ENCODE results near the gene PC.

Gene PC

GRCh38 chr11:66846671-66847091 lies 111.5 kb downstream of the PC start:
- TF ChIP-seq EP300 (IDR thresholded peaks at IDR 0.05; ENCODE audit: borderline replicate concordance) (no peak), CEBPB (IDR thresholded peaks at IDR 0.05) (no peak), USF1 (IDR thresholded peaks at IDR 0.05) (no peak), RAD21 (IDR thresholded peaks at IDR 0.05; ENCODE audit: low read depth) (no peak), TEAD4 (IDR thresholded peaks at IDR 0.05) (no peak), EGR1 (IDR thresholded peaks at IDR 0.05) (no peak), CREB1 (IDR thresholded peaks at IDR 0.05; ENCODE audit: low read depth) (no peak), TAF1 (IDR thresholded peaks at IDR 0.05; ENCODE audit: low read depth) (no peak), TCF12 (IDR thresholded peaks at IDR 0.05; ENCODE audit: low read depth) (no peak)
- TF ChIP-seq, protein P1, sequence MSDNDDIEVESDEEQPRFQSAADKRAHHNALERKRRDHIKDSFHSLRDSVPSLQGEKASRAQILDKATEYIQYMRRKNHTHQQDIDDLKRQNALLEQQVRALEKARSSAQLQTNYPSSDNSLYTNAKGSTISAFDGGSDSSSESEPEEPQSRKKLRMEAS (IDR thresholded peaks at IDR 0.05) = no peak

DNA sequence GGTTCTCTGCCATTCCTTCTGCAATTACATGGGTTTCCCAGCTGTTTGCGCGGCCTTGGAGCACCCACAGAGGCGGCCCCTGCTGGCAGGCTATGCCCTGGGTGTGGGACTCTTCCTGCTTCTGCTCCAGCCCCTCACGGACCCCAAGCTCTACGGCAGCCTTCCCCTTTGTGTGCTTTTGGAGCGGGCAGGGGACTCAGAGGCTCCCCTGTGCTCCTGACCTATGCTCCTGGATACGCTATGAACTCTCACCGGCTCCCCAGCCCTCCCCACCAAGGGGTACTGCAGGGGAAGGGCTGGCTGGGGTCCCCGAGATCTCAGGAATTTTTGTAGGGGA lies 112.3 kb downstream of the PC start:
- TF ChIP-seq, protein P1 (IDR thresholded peaks at IDR 0.05) = no peak
- no peak for TF ChIP-seq EGR1 (IDR thresholded peaks at IDR 0.05)
- TF ChIP-seq CEBPB (IDR thresholded peaks at IDR 0.05) = no peak
- no peak for TF ChIP-seq ZBTB7A (IDR thresholded peaks at IDR 0.05; ENCODE audit: low read depth)
- TF ChIP-seq NFIC (IDR thresholded peaks at IDR 0.05) = no peak
- no peak for TF ChIP-seq TCF12 (IDR thresholded peaks at IDR 0.05; ENCODE audit: low read depth)
- TF ChIP-seq REST (IDR thresholded peaks at IDR 0.05; ENCODE audit: low read depth) = no peak
- TF ChIP-seq USF1 (IDR thresholded peaks at IDR 0.05) = no peak
- no peak for TF ChIP-seq FOXM1 (IDR thresholded peaks at IDR 0.05; ENCODE audit: borderline replicate concordance, low read depth)
- TF ChIP-seq RAD21 (IDR thresholded peaks at IDR 0.05; ENCODE audit: low read depth) = no peak
- TF ChIP-seq YY1 (IDR thresholded peaks at IDR 0.05; ENCODE audit: low read depth) = no peak
- TF ChIP-seq CREB1 (IDR thresholded peaks at IDR 0.05; ENCODE audit: low read depth) = no peak
- TF ChIP-seq TEAD4 (IDR thresholded peaks at IDR 0.05) = no peak
- TF ChIP-seq EP300 (IDR thresholded peaks at IDR 0.05; ENCODE audit: borderline replicate concordance) = no peak
- TF ChIP-seq TAF1 (IDR thresholded peaks at IDR 0.05; ENCODE audit: low read depth) = no peak

GRCh38 chr11:66845143-66845875 lies 112.9 kb downstream of the PC start:
- TF ChIP-seq TAF1 (IDR thresholded peaks at IDR 0.05; ENCODE audit: low read depth) = no peak
- no peak for TF ChIP-seq RAD21 (IDR thresholded peaks at IDR 0.05; ENCODE audit: low read depth)
- TF ChIP-seq YY1 (IDR thresholded peaks at IDR 0.05; ENCODE audit: low read depth) = no peak
- TF ChIP-seq USF1 (IDR thresholded peaks at IDR 0.05) = no peak
- no peak for TF ChIP-seq REST (IDR thresholded peaks at IDR 0.05; ENCODE audit: low read depth)
- no peak for TF ChIP-seq CREB1 (IDR thresholded peaks at IDR 0.05; ENCODE audit: low read depth)
- TF ChIP-seq TCF12 (IDR thresholded peaks at IDR 0.05; ENCODE audit: low read depth) = no peak
- TF ChIP-seq CEBPB (IDR thresholded peaks at IDR 0.05) = no peak
- no peak for TF ChIP-seq FOXM1 (IDR thresholded peaks at IDR 0.05; ENCODE audit: borderline replicate concordance, low read depth)

GRCh38 chr11:66844496-66845142 lies 113.6 kb downstream of the PC start:
- no peak for TF ChIP-seq TCF12 (IDR thresholded peaks at IDR 0.05; ENCODE audit: low read depth)
- TF ChIP-seq RAD21 (IDR thresholded peaks at IDR 0.05; ENCODE audit: low read depth) = no peak
- TF ChIP-seq EGR1 (IDR thresholded peaks at IDR 0.05) = no peak
- TF ChIP-seq FOXM1 (IDR thresholded peaks at IDR 0.05; ENCODE audit: borderline replicate concordance, low read depth) = no peak
- no peak for TF ChIP-seq REST (IDR thresholded peaks at IDR 0.05; ENCODE audit: low read depth)
- TF ChIP-seq NFIC (IDR thresholded peaks at IDR 0.05) = no peak
- TF ChIP-seq, protein P1 (IDR thresholded peaks at IDR 0.05) = no peak
- no peak for TF ChIP-seq ZBTB7A (IDR thresholded peaks at IDR 0.05; ENCODE audit: low read depth)
- TF ChIP-seq TAF1 (IDR thresholded peaks at IDR 0.05; ENCODE audit: low read depth) = no peak
- no peak for TF ChIP-seq CEBPB (IDR thresholded peaks at IDR 0.05)
- TF ChIP-seq YY1 (IDR thresholded peaks at IDR 0.05; ENCODE audit: low read depth) = no peak
- TF ChIP-seq CREB1 (IDR thresholded peaks at IDR 0.05; ENCODE audit: low read depth) = no peak
- TF ChIP-seq USF1 (IDR thresholded peaks at IDR 0.05) = no peak

Data from Ishikawa (cell line).